ENCODE measurements around the gene PIM3.

The PIM3 gene

DNA sequence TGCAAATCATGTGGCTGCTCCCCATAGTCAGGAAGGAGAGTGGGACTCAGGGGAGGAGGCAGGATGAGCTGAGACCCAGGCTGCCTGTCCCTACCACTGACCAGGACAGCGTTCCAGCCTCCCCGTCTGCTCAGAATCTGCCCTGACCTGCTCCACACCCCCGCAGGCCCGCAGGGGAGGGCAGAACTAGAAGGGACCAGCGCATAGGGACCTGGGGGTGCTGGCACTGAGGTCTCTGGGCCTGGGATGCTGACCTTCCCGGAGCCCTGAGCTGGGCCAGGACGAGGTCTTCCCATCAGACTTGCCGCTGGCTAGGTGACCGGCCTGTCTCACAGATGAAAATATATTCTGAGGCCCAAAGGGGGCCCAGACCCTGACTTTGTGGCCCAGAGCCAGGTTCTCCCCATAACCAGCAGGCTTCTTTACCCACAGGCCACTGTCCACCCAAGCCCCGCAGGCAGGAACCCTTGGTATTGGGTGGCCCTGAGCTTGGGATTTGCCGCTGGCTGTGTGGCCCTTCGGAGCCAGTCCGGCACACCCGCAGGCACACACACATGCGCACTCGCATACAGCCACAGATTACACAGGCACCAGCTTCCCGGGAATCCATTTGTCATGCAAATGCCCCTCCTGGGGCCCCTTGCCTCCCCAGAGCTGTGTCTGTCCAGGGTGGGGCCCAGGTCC is 13.8 kb upstream of the PIM3 start:
- H3K9me3 ChIP-seq (replicated peaks; ENCODE audit: insufficient read depth, low read length), result no peaks in the 10 kb centered on the region
- H3K9me2 ChIP-seq (replicated peaks; ENCODE audit: insufficient read depth, low read length), result no peaks in the 10 kb centered on the region
- no peaks in the 10 kb centered on the region for H3K36me3 ChIP-seq (replicated peaks; ENCODE audit: insufficient read depth, low read length)
- no peaks in the 10 kb centered on the region for H3F3A ChIP-seq (ENCODE audit: insufficient read depth, low read length)
- no peak overlapping the region for H3K27ac ChIP-seq (ENCODE audit: low read length)
- no peaks in the 10 kb centered on the region for H3K79me2 ChIP-seq (ENCODE audit: low read length)
- no peak overlapping the region for H3K9ac ChIP-seq (ENCODE audit: low read length)
- peaks cover 34% of the 10 kb centered on the region for H3K27me3 ChIP-seq (replicated peaks; ENCODE audit: insufficient read depth, low read length)
- H3K4me1 ChIP-seq (ENCODE audit: low read length), result no peaks in the 10 kb centered on the region
- no peak overlapping the region for H3K4me3 ChIP-seq (ENCODE audit: low read length)
- TF ChIP-seq EZH2 (optimal IDR thresholded peaks at IDR 0.05; ENCODE audit: low read depth, low read length), result no peak
- TF ChIP-seq EZH2phosphoT487 (IDR thresholded peaks at IDR 0.05; ENCODE audit: low read length), result no peak
- TF ChIP-seq, protein P1, sequence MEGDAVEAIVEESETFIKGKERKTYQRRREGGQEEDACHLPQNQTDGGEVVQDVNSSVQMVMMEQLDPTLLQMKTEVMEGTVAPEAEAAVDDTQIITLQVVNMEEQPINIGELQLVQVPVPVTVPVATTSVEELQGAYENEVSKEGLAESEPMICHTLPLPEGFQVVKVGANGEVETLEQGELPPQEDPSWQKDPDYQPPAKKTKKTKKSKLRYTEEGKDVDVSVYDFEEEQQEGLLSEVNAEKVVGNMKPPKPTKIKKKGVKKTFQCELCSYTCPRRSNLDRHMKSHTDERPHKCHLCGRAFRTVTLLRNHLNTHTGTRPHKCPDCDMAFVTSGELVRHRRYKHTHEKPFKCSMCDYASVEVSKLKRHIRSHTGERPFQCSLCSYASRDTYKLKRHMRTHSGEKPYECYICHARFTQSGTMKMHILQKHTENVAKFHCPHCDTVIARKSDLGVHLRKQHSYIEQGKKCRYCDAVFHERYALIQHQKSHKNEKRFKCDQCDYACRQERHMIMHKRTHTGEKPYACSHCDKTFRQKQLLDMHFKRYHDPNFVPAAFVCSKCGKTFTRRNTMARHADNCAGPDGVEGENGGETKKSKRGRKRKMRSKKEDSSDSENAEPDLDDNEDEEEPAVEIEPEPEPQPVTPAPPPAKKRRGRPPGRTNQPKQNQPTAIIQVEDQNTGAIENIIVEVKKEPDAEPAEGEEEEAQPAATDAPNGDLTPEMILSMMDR (IDR thresholded peaks at IDR 0.05; ENCODE audit: low read length), result no peak
- H2AFZ ChIP-seq (ENCODE audit: low read length), result no peak overlapping the region
- no peak overlapping the region for H3K4me2 ChIP-seq (ENCODE audit: low read depth, low read length)
- no peaks in the 10 kb centered on the region for H4K20me1 ChIP-seq (ENCODE audit: insufficient read depth, low read length)
- no peak for DNase-seq

- H3K9ac ChIP-seq (ENCODE audit: low read length), result no peak overlapping the region
- H3K27ac ChIP-seq (ENCODE audit: low read length), result no peak overlapping the region
- no peaks in the 10 kb centered on the region for H3K4me1 ChIP-seq (ENCODE audit: low read length)
- H2AFZ ChIP-seq (ENCODE audit: low read length), result no peak overlapping the region
- H3K4me3 ChIP-seq (ENCODE audit: low read length), result no peak overlapping the region
- no peaks in the 10 kb centered on the region for H4K20me1 ChIP-seq (ENCODE audit: insufficient read depth, low read length)
- no peaks in the 10 kb centered on the region for H3K79me2 ChIP-seq (ENCODE audit: low read length)
- no peak for TF ChIP-seq EZH2phosphoT487 (IDR thresholded peaks at IDR 0.05; ENCODE audit: low read length)
- TF ChIP-seq EZH2 (optimal IDR thresholded peaks at IDR 0.05; ENCODE audit: low read depth, low read length), result no peak
- TF ChIP-seq, protein P1 (IDR thresholded peaks at IDR 0.05; ENCODE audit: low read length), result no peak
- DNase-seq, result no peak
- H3K9me3 ChIP-seq (replicated peaks; ENCODE audit: insufficient read depth, low read length), result no peaks in the 10 kb centered on the region
- H3K27me3 ChIP-seq (replicated peaks; ENCODE audit: insufficient read depth, low read length), result peaks cover 34% of the 10 kb centered on the region
- no peaks in the 10 kb centered on the region for H3K36me3 ChIP-seq (replicated peaks; ENCODE audit: insufficient read depth, low read length)
- no peaks in the 10 kb centered on the region for H3K9me2 ChIP-seq (replicated peaks; ENCODE audit: insufficient read depth, low read length)
- no peaks in the 10 kb centered on the region for H3F3A ChIP-seq (ENCODE audit: insufficient read depth, low read length)
- no peak overlapping the region for H3K4me2 ChIP-seq (ENCODE audit: low read depth, low read length)
These were observed 13.3 kb upstream of the PIM3 start for GRCh38 chr22:49947296-49947622.

GRCh38 chr22:49948116-49948957 is 12.2 kb upstream of the PIM3 start:
- Histone ChIP-seq H3K4me3 (ENCODE audit: low read length) (no peak overlapping the region), H2AFZ (ENCODE audit: low read length) (no peak overlapping the region), H3K9me2 (replicated peaks; ENCODE audit: insufficient read depth, low read length) (no peaks in the 10 kb centered on the region), H3K36me3 (replicated peaks; ENCODE audit: insufficient read depth, low read length) (no peaks in the 10 kb centered on the region), H3K27ac (ENCODE audit: low read length) (no peak overlapping the region), H3F3A (ENCODE audit: insufficient read depth, low read length) (no peaks in the 10 kb centered on the region), H4K20me1 (ENCODE audit: insufficient read depth, low read length) (no peaks in the 10 kb centered on the region), H3K9ac (ENCODE audit: low read length) (no peak overlapping the region), H3K4me1 (ENCODE audit: low read length) (no peaks in the 10 kb centered on the region), H3K79me2 (ENCODE audit: low read length) (no peaks in the 10 kb centered on the region), H3K4me2 (ENCODE audit: low read depth, low read length) (no peak overlapping the region), H3K27me3 (replicated peaks; ENCODE audit: insufficient read depth, low read length) (peaks cover 34% of the 10 kb centered on the region), H3K9me3 (replicated peaks; ENCODE audit: insufficient read depth, low read length) (no peaks in the 10 kb centered on the region)
- TF ChIP-seq, protein P1 (IDR thresholded peaks at IDR 0.05; ENCODE audit: low read length), result no peak
- TF ChIP-seq EZH2phosphoT487 (IDR thresholded peaks at IDR 0.05; ENCODE audit: low read length) (no peak), EZH2 (optimal IDR thresholded peaks at IDR 0.05; ENCODE audit: low read depth, low read length) (no peak)
- DNase-seq, result no peak

All from MM.1S (cell line).